Measurements from ENCODE around the gene FLRT3. TPM values are rescaled to one million over a fixed set of nuclear protein-coding genes. Genes with fewer than 3 reads are reported as not detected.

Gene FLRT3
- total and polyA plus RNA-seq, 12 donors, result 0.04 to 0.64 (median 0.21) TPM

- TF ChIP-seq, protein P1, sequence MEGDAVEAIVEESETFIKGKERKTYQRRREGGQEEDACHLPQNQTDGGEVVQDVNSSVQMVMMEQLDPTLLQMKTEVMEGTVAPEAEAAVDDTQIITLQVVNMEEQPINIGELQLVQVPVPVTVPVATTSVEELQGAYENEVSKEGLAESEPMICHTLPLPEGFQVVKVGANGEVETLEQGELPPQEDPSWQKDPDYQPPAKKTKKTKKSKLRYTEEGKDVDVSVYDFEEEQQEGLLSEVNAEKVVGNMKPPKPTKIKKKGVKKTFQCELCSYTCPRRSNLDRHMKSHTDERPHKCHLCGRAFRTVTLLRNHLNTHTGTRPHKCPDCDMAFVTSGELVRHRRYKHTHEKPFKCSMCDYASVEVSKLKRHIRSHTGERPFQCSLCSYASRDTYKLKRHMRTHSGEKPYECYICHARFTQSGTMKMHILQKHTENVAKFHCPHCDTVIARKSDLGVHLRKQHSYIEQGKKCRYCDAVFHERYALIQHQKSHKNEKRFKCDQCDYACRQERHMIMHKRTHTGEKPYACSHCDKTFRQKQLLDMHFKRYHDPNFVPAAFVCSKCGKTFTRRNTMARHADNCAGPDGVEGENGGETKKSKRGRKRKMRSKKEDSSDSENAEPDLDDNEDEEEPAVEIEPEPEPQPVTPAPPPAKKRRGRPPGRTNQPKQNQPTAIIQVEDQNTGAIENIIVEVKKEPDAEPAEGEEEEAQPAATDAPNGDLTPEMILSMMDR (IDR thresholded peaks at IDR 0.05), result no peak
- no peak overlapping the region for H3K4me3 ChIP-seq
- DNase-seq, result no peak
- H3K36me3 ChIP-seq, result no peaks in the 10 kb centered on the region
- intact Hi-C loops (cut with DNase I), result no loop called here
- H3K4me1 ChIP-seq, result no peaks in the 10 kb centered on the region
- H3K9me3 ChIP-seq, result peaks cover 0 to 3% (median 0%) of the 10 kb centered on the region in 11 donors
- H3K27ac ChIP-seq, result no peak overlapping the region
- no peak for ATAC-seq
- H3K27me3 ChIP-seq, result no peaks in the 10 kb centered on the region
- 69 to 77% methylated on average over 2 of the region's 2 CpGs for WGBS, 2 donors
These were observed 6.2 kb upstream of the FLRT3 start for GRCh38 chr20:14343491-14344065.

- intact Hi-C loops (cut with DNase I), result no loop called here
- Histone ChIP-seq H3K36me3 (no peaks in the 10 kb centered on the region), H3K4me1 (no peaks in the 10 kb centered on the region), H3K27me3 (no peaks in the 10 kb centered on the region), H3K27ac (no peak overlapping the region), H3K4me3 (no peak overlapping the region), H3K9me3 (peaks cover 0 to 3% (median 0%) of the 10 kb centered on the region in 11 donors)
- 89% methylated on average over 1 of the region's 1 CpG for WGBS, 2 donors
- TF ChIP-seq, protein P1 (IDR thresholded peaks at IDR 0.05), result no peak
- DNase-seq (no peak), ATAC-seq (no peak)
These were observed 5.5 kb upstream of the FLRT3 start for GRCh38 chr20:14342918-14343317.

GRCh38 chr20:14341801-14342200 lies 4.4 kb upstream of the FLRT3 start:
- Histone ChIP-seq H3K9me3 (no peaks in the 10 kb centered on the region), H3K27me3 (no peaks in the 10 kb centered on the region), H3K27ac (no peak overlapping the region), H3K4me1 (peaks cover 0 to 3% (median 0%) of the 10 kb centered on the region in 9 donors), H3K36me3 (no peaks in the 10 kb centered on the region), H3K4me3 (no peak overlapping the region)
- WGBS, 2 donors, result 32 to 35% methylated on average over 4 of the region's 4 CpGs
- intact Hi-C loops (cut with DNase I), result no loop called here
- ATAC-seq, result peak in 2 of 8 donors; percentile 41 to 55
- no peak for DNase-seq
- TF ChIP-seq, protein P1 (IDR thresholded peaks at IDR 0.05), result no peak

GRCh38 chr20:14336686-14337085 lies 726 bp downstream of the FLRT3 start:
- TF ChIP-seq, protein P1 (IDR thresholded peaks at IDR 0.05), result no peak
- peak overlapping the region in 8 of 10 donors; percentile 21 to 56 (median 46) for H3K4me3 ChIP-seq

More at GRCh38 chr20:14336686-14337085, 726 bp downstream of the FLRT3 start:
- ATAC-seq (peak in 2 of 8 donors; percentile 39 to 47), DNase-seq (no peak)
- Histone ChIP-seq H3K27me3 (no peaks in the 10 kb centered on the region), H3K27ac (no peak overlapping the region), H3K36me3 (no peaks in the 10 kb centered on the region), H3K9me3 (no peaks in the 10 kb centered on the region), H3K4me1 (peaks cover 0 to 6% (median 0%) of the 10 kb centered on the region in 9 donors)
- WGBS, 2 donors, result 8 to 26% methylated on average over 4 of the region's 4 CpGs
- intact Hi-C loops (cut with DNase I), result no loop called here

Data from heart right ventricle (tissue), 16 donors.